HEK293T (cell line): Measurements from ENCODE around the gene PARP16.

Experiments
- BHLHE40 ChIP-seq: fragments of 450-650 bp; IDR thresholded peaks from 2 replicates; pipeline ENCODE4 v1.6.1; 2016; ENCODE audit warnings: mild to moderate bottlenecking, moderate library complexity, borderline replicate concordance
- CTBP1 ChIP-seq: fragments of 450-650 bp; IDR thresholded peaks from 2 replicates; pipeline ENCODE4 v1.6.1; 2016; ENCODE audit warnings: borderline replicate concordance
- ELF4 ChIP-seq: fragments of 450-650 bp; IDR thresholded peaks from 2 replicates; pipeline ENCODE4 v1.6.1; 2017; ENCODE audit warnings: antibody characterized with exemption
- FOXA1 ChIP-seq: fragments of 450-650 bp; IDR thresholded peaks from 2 replicates; pipeline ENCODE4 v1.6.1; 2016; ENCODE audit warnings: mild to moderate bottlenecking
- FOXM1 ChIP-seq: fragments of 450-650 bp; IDR thresholded peaks from 2 replicates; pipeline ENCODE4 v1.6.1; 2017; ENCODE audit warnings: mild to moderate bottlenecking, borderline replicate concordance
- HDGF ChIP-seq: fragments of 450-650 bp; IDR thresholded peaks from 2 replicates; pipeline ENCODE4 v1.6.1; 2017; ENCODE audit warnings: antibody characterized with exemption, borderline replicate concordance
- L3MBTL2 ChIP-seq: fragments of 450-650 bp; conservative IDR thresholded peaks from 2 replicates; pipeline ENCODE4 v1.6.1; 2016; ENCODE audit warnings: mild to moderate bottlenecking
- NFRKB ChIP-seq: fragments of 450-650 bp; IDR thresholded peaks from 2 replicates; pipeline ENCODE4 v1.6.1; 2016; ENCODE audit warnings: mild to moderate bottlenecking, moderate library complexity
- SP1 ChIP-seq: fragments of 450-650 bp; IDR thresholded peaks from 2 replicates; pipeline ENCODE4 v1.6.1; 2017
- TARDBP ChIP-seq: fragments of 450-650 bp; IDR thresholded peaks from 2 replicates; pipeline ENCODE4 v1.6.1; 2016
- ZNF384 ChIP-seq: fragments of 450-650 bp; IDR thresholded peaks from 2 replicates; pipeline ENCODE4 v1.6.1; 2016

- TF ChIP-seq SP1 (no peak), ELF4 (no peak), L3MBTL2 (no peak), CTBP1 (no peak), FOXM1 (no peak), TARDBP (no peak), ZNF384 (no peak), NFRKB (no peak), HDGF (no peak), BHLHE40 (no peak), FOXA1 (no peak)
Observed at GRCh38 chr15:65334586-65335231, 48.0 kb upstream of the PARP16 start.
